GM12878 (cell line): Measurements from ENCODE around the gene MTHFR. TPM values are rescaled to one million over a fixed set of nuclear protein-coding genes. Genes with fewer than 3 reads are reported as not detected.

Experiments used
- ATAC-seq: fragments of 200-7000 bp; cut with Tn5 transposase; 3 replicates; pipeline ENCODE4 v1.9.1; 2020; ENCODE audit warnings: mild to moderate bottlenecking, moderate library complexity
- BruUV-seq: library from RNA; stranded (reverse); fragments of 400-500 nt; replicated peaks from 2 replicates; lab custom pipeline; 2021; lab: Mats Ljungman, UMichigan
- CTCF ChIA-PET: fragments of 300-600 bp; sonication (Branson Sonifier 250); formaldehyde crosslinking; extraction: SDS; loops from one replicate; lab custom pipeline; 2021; ENCODE audit warnings: inconsistent platforms; lab: Yijun Ruan, JAX
- POLR2A ChIA-PET: fragments of 350-600 bp; formaldehyde crosslinking; extraction: SDS; loops from one replicate; lab custom pipeline; 2021; ENCODE audit warnings: inconsistent platforms; lab: Charles Lee
- RAD21 ChIA-PET: fragments of 300-600 bp; sonication (Branson Sonifier 250); formaldehyde crosslinking; loops from one replicate; lab custom pipeline; 2023; ENCODE audit warnings: antibody characterized with exemption; ENCODE audit not compliant: unreplicated experiment; lab: Charles Lee
- SMC1A ChIA-PET: fragments of 300-600 bp; sonication (Branson Sonifier 250); formaldehyde crosslinking; loops from one replicate; lab custom pipeline; 2023; ENCODE audit not compliant: unreplicated experiment, uncharacterized antibody; lab: Charles Lee
- DNase-seq: peaks from one replicate; pipeline ENCODE4 v3.0.0-alpha.2; 2011; ENCODE audit warnings: low read depth, low spot score
- FAIRE-seq: peaks from 3 replicates; lab custom pipeline; 2011; peaks lifted over from hg19 to GRCh38; lab: Jason Lieb, UNC
- H2AFZ ChIP-seq: 2 replicates; pipeline ENCODE4 v1.6.0; 2011; ENCODE audit warnings: low read depth, low read length, control low read depth; ENCODE audit not compliant: control insufficient read depth
- H3K27ac ChIP-seq: 2 replicates; pipeline ENCODE4 v1.5.1; 2011; ENCODE audit warnings: control low read depth; ENCODE audit not compliant: control insufficient read depth, insufficient read depth
- H3K27me3 ChIP-seq, 2 experiments: replicated peaks in 1 of 2; 2 replicates each; pipeline versions ENCODE4 v1.6.0 to v1.6.1; 2011; ENCODE audit warnings: low read length in 1 of 2; ENCODE audit not compliant: control insufficient read depth in 2 of 2, insufficient read depth in 2 of 2
- H3K36me3 ChIP-seq, 2 experiments: 2 replicates each; pipeline ENCODE4 v1.5.1; 2011; ENCODE audit warnings: low read length in 1 of 2; ENCODE audit not compliant: control insufficient read depth in 2 of 2, insufficient read depth in 2 of 2
- H3K4me1 ChIP-seq: 2 replicates; pipeline ENCODE4 v1.6.1; 2011; ENCODE audit warnings: mild to moderate bottlenecking, low read length, moderate library complexity, mixed read lengths; ENCODE audit not compliant: control insufficient read depth, insufficient read depth
- H3K4me2 ChIP-seq: 2 replicates; pipeline ENCODE4 v1.6.0; 2011; ENCODE audit warnings: control low read depth; ENCODE audit not compliant: control insufficient read depth, insufficient read depth
- H3K4me3 ChIP-seq: fragments of 200-600 bp; sonication (generic); 2 replicates; pipeline ENCODE4 v1.5.1; 2016
- H3K79me2 ChIP-seq: 2 replicates; pipeline ENCODE4 v1.6.0; 2011; ENCODE audit warnings: low read length; ENCODE audit not compliant: control insufficient read depth, insufficient read depth
- H3K9ac ChIP-seq: 2 replicates; pipeline ENCODE4 v1.8.0; 2011; ENCODE audit warnings: low read length, control low read depth, mixed read lengths; ENCODE audit not compliant: control insufficient read depth, insufficient read depth
- H3K9me3 ChIP-seq: replicated peaks from 3 replicates; pipeline ENCODE4 v1.5.1; 2011; ENCODE audit warnings: mild to moderate bottlenecking, low read length; ENCODE audit not compliant: control insufficient read depth, insufficient read depth
- H4K20me1 ChIP-seq: 2 replicates; pipeline ENCODE4 v1.6.0; 2011; ENCODE audit not compliant: control insufficient read depth, insufficient read depth
- ATF7 ChIP-seq: fragments of 450-650 bp; IDR thresholded peaks from 2 replicates; pipeline ENCODE4 v1.6.1; 2016; ENCODE audit warnings: low read depth, mild to moderate bottlenecking
- BACH1 ChIP-seq: fragments of 450-650 bp; IDR thresholded peaks from 2 replicates; pipeline ENCODE4 v1.6.1; 2017; ENCODE audit warnings: mild to moderate bottlenecking, borderline replicate concordance
- ESRRA ChIP-seq: IDR thresholded peaks from 2 replicates; pipeline ENCODE4 v1.6.1; 2012; ENCODE audit warnings: mild to moderate bottlenecking, low read length, improper control_type of control experiment
- HCFC1 ChIP-seq: fragments of 150-350 bp; IDR thresholded peaks from 2 replicates; pipeline ENCODE4 v1.6.1; 2014; ENCODE audit warnings: low read length
- IRF4 ChIP-seq: IDR thresholded peaks from 2 replicates; pipeline ENCODE4 v1.6.1; 2011; ENCODE audit warnings: low read depth, low read length
- NRF1 ChIP-seq: conservative IDR thresholded peaks from 2 replicates; pipeline ENCODE4 v1.6.1; 2011; ENCODE audit warnings: mild to moderate bottlenecking, low read depth, low read length, improper control_type of control experiment
- RAD51 ChIP-seq: fragments of 450-650 bp; IDR thresholded peaks from 2 replicates; pipeline ENCODE4 v1.6.1; 2016; ENCODE audit warnings: moderate library complexity, mild to moderate bottlenecking, inconsistent platforms
- SP1 ChIP-seq: IDR thresholded peaks from one replicate; pipeline ENCODE4 v1.6.1; 2011; ENCODE audit warnings: low read depth, low read length
- SPI1 ChIP-seq: IDR thresholded peaks from 2 replicates; pipeline ENCODE4 v1.6.1; 2011; ENCODE audit warnings: low read depth, mild to moderate bottlenecking, low read length, moderate library complexity, borderline replicate concordance; ENCODE audit not compliant: insufficient read depth
- TARDBP ChIP-seq: IDR thresholded peaks from 2 replicates; pipeline ENCODE4 v1.6.1; 2016; ENCODE audit warnings: borderline replicate concordance
- WRNIP1 ChIP-seq: IDR thresholded peaks from 2 replicates; pipeline ENCODE4 v1.6.1; 2011; ENCODE audit warnings: low read depth, low read length, improper control_type of control experiment, borderline replicate concordance
- ZBED1 ChIP-seq: IDR thresholded peaks from 2 replicates; pipeline ENCODE4 v1.6.1; 2016; ENCODE audit warnings: borderline replicate concordance
- ZNF592 ChIP-seq: fragments of 450-650 bp; IDR thresholded peaks from 2 replicates; pipeline ENCODE4 v1.6.1; 2017; ENCODE audit warnings: mild to moderate bottlenecking, moderate library complexity
- WGBS: methylation state at CpG from one replicate; pipeline ENCODE4 v1.1.6; 2016; ENCODE audit warnings: low lambda C conversion rate; ENCODE audit not compliant: insufficient replicate concordance, insufficient coverage; ENCODE audit errors: missing lambda C conversion rate; 5-methylcytosine and 5-hydroxymethylcytosine counted together
- in situ Hi-C: fragments of 300-500 bp; cut with MboI; formaldehyde crosslinking; loops from 9 replicates; pipeline ENCODE4 v1.14.3; 2018; ENCODE audit warnings: mixed read lengths
- intact Hi-C: fragments of 100-400 bp; cut with micrococcal nuclease; formaldehyde crosslinking; loops from one replicate; pipeline ENCODE4 v1.14.2; 2022; ENCODE audit not compliant: unreplicated experiment
- polyA plus RNA-seq, 11 experiments: library from polyadenylated mRNA; depleted of rRNA in 4 of 11; unstranded in 6 of 11; stranded (reverse) in 5 of 11; fragments of >200 nt; fragmentation: Nextera tagmentation in 4 of 11; fragmentation: Illumina TruSeq in 1 of 11; extraction: Ambion mirVana in 4 of 11; extraction: Trizol in 1 of 11; gene quantifications; 1 replicate in 1 of 11; 2 replicates in 10 of 11; pipeline versions ENCODE4 v1.2.1 to v1.2.3, GENCODE V29; 2011 to 2016; ENCODE audit warnings: inconsistent platforms in 2 of 11, missing spikeins in 2 of 11, low read depth in 1 of 11
- total RNA-seq, 4 experiments: library from RNA; depleted of rRNA in 3 of 4; stranded (reverse); fragments of >200 nt in 3 of 4; fragmentation: Illumina TruSeq in 1 of 4; extraction: Trizol in 1 of 4; gene quantifications; 2 replicates each; pipeline versions ENCODE4 v1.2.1 to v1.2.3, GENCODE V29; 2013 to 2021

Gene MTHFR
- total and polyA plus RNA-seq, 10 of the 15 experiments (the other 5 are each of a cell fraction or from before 2014, with no cell fraction given), result 1.0 to 16.8 (median 9.4) TPM

- DNase-seq (no peak), ATAC-seq (no peak), FAIRE-seq (no peak)
- Histone ChIP-seq H3K4me1 (peaks cover 4% of the 10 kb centered on the region; the same call in 1 of the 2 replicates), H3K4me2 (no peak overlapping the region), H3K27me3 (no peaks in the 10 kb centered on the region), H3K9ac (no peak overlapping the region), H3K9me3 (no peaks in the 10 kb centered on the region), H3K36me3 (no peaks in the 10 kb centered on the region), H3K79me2 (no peaks in the 10 kb centered on the region), H2AFZ (no peak overlapping the region), H3K4me3 (no peak overlapping the region), H4K20me1 (no peaks in the 10 kb centered on the region), H3K27ac (no peak overlapping the region)
- WGBS, result 51% methylated on average over 8 of the region's 10 CpGs
- in situ Hi-C loops, result no loop called here
- SMC1A ChIA-PET, result no interaction called here
- no TSS peak for BruUV-seq
- CTCF ChIA-PET, result interaction anchor here (0.9 kb wide), 1 partner anchor 65 kb away, joined by 3 read pairs; no protein-coding TSS in a partner anchor
- POLR2A ChIA-PET, result interaction anchor here (0.6 kb wide), 1 partner anchor 22 kb away, joined by 3 read pairs; no protein-coding TSS in a partner anchor
- intact Hi-C loops, result no loop called here
- no peak for TF ChIP-seq ZNF592
- TF ChIP-seq WRNIP1, result no peak
- no peak for TF ChIP-seq ZBED1
- TF ChIP-seq NRF1, result no peak
- no peak for TF ChIP-seq SP1
- no peak for TF ChIP-seq RAD51
- no peak for TF ChIP-seq ATF7
- no peak for TF ChIP-seq HCFC1
- TF ChIP-seq IRF4, result no peak
- no peak for TF ChIP-seq BACH1
- no peak for TF ChIP-seq ESRRA
- no peak for TF ChIP-seq TARDBP
- no peak for TF ChIP-seq SPI1
- RAD21 ChIA-PET, result no interaction called here
Measured at GRCh38 chr1:11780380-11781147, 25.2 kb downstream of the MTHFR start.
